B cell (primary cell): Measurements from ENCODE around the gene GIMAP8. TPM values are rescaled to one million over a fixed set of nuclear protein-coding genes. Genes with fewer than 3 reads are reported as not detected.
"Not testable (repeated sequence)": the region's sequence is repeated elsewhere in the genome, so short reads cannot be mapped to it uniquely, and the experiment has no call there.

Source experiments
- ATAC-seq: fragments of 200-7000 bp; cut with Tn5 transposase; one replicate; pipeline ENCODE4 v1.10.0; 2021; ENCODE audit warnings: low read depth, mild to moderate bottlenecking, moderate number of reproducible peaks, moderate library complexity
- CTCF ChIA-PET: fragments of 350-600 bp; sonication (Branson Sonifier 250); formaldehyde crosslinking; loops from one replicate; lab custom pipeline; 2021; ENCODE audit warnings: antibody characterized with exemption, inconsistent platforms; lab: Charles Lee
- POLR2A ChIA-PET: fragments of 350-600 bp; sonication (Branson Sonifier 250); formaldehyde crosslinking; loops from one replicate; lab custom pipeline; 2021; ENCODE audit warnings: antibody characterized with exemption; lab: Charles Lee
- DNase-seq: peaks from one replicate; pipeline ENCODE4 v3.0.0; 2013
- H2AFZ ChIP-seq: 2 replicates; pipeline ENCODE4 v1.6.1; 2012; ENCODE audit warnings: mild to moderate bottlenecking, low read depth, low read length; ENCODE audit not compliant: insufficient read depth, poor library complexity, severe bottlenecking
- H3K27ac ChIP-seq, 2 donors: 1 replicate in 1 of 2; 2 replicates in 1 of 2; pipeline ENCODE4 v1.5.1; 2012 to 2013; ENCODE audit warnings: low read length in 2 of 2, mild to moderate bottlenecking in 2 of 2, moderate library complexity in 1 of 2
- H3K27me3 ChIP-seq, 4 experiments: fragments of 200-600 bp in 1 of 4; sonication (generic) in 1 of 4; replicated peaks in 1 of 4; 1 replicate in 2 of 4; 2 replicates in 2 of 4; pipeline versions ENCODE4 v1.6.1 to v1.7.0; 2013 to 2016; ENCODE audit warnings: low read length in 3 of 4, mild to moderate bottlenecking in 2 of 4, mixed read lengths in 1 of 4, moderate library complexity in 1 of 4; ENCODE audit not compliant: insufficient read depth in 4 of 4, control insufficient read depth in 3 of 4; ENCODE audit errors: control extremely low read depth in 1 of 4
- H3K36me3 ChIP-seq, 2 experiments: replicated peaks in 1 of 2; 1 replicate in 1 of 2; 2 replicates in 1 of 2; pipeline versions ENCODE4 v1.6.1 to v1.7.1; 2013; ENCODE audit warnings: low read length in 1 of 2; ENCODE audit not compliant: insufficient read depth in 2 of 2, control insufficient read depth in 1 of 2; ENCODE audit errors: control extremely low read depth in 1 of 2, extremely low read depth in 1 of 2
- H3K4me1 ChIP-seq, 2 donors: fragments of 200-600 bp in 1 of 2; sonication (generic) in 1 of 2; 1 replicate in 1 of 2; 2 replicates in 1 of 2; pipeline versions ENCODE4 v1.5.1 to v1.6.1; 2013 to 2017; ENCODE audit warnings: low read length in 2 of 2; ENCODE audit not compliant: control insufficient read depth in 2 of 2, insufficient read depth in 2 of 2
- H3K4me2 ChIP-seq: replicated peaks from 2 replicates; pipeline ENCODE3; 2012; ENCODE audit warnings: mild to moderate bottlenecking, low read depth, low read length; ENCODE audit not compliant: poor library complexity, severe bottlenecking
- H3K4me3 ChIP-seq, 5 experiments: fragments of 200-600 bp in 1 of 5; sonication (generic) in 1 of 5; 1 replicate in 3 of 5; 2 replicates in 2 of 5; pipeline versions ENCODE4 v1.5.1 to v1.7.0; 2011 to 2016; ENCODE audit warnings: low read length in 4 of 5, mild to moderate bottlenecking in 4 of 5, low read depth in 2 of 5, control low read depth in 1 of 5, moderate library complexity in 1 of 5; ENCODE audit not compliant: insufficient read depth in 1 of 5; ENCODE audit errors: control extremely low read depth in 1 of 5, extremely low read depth in 1 of 5
- H3K79me2 ChIP-seq: fragments of 200-600 bp; sonication (generic); one replicate; pipeline ENCODE4 v1.6.0; 2016; ENCODE audit warnings: low read length; ENCODE audit not compliant: control insufficient read depth, insufficient read depth
- H3K9ac ChIP-seq: fragments of 200-600 bp; sonication (generic); 2 replicates; pipeline ENCODE4 v1.6.1; 2017; ENCODE audit warnings: mild to moderate bottlenecking, low read length, moderate library complexity
- H3K9me3 ChIP-seq, 3 donors: one replicate each; pipeline versions ENCODE4 v1.6.1 to v1.7.1; 2013; ENCODE audit warnings: low read length in 2 of 3; ENCODE audit not compliant: control insufficient read depth in 2 of 3, insufficient read depth in 1 of 3; ENCODE audit errors: control extremely low read depth in 1 of 3
- H4K20me1 ChIP-seq: 2 replicates; pipeline ENCODE4 v1.6.0; 2012; ENCODE audit warnings: mild to moderate bottlenecking, low read length; ENCODE audit not compliant: insufficient read depth, control insufficient read depth, poor library complexity, severe bottlenecking
- H3K27ac Mint-ChIP-seq: one replicate; pipeline ENCODE4 v1.8.0; 2021; ENCODE audit warnings: mixed read lengths
- H3K27me3 Mint-ChIP-seq: one replicate; pipeline ENCODE4 v1.8.0; 2021; ENCODE audit warnings: mixed read lengths
- H3K4me1 Mint-ChIP-seq: one replicate; pipeline ENCODE4 v1.8.0; 2021; ENCODE audit warnings: mixed read lengths
- H3K4me3 Mint-ChIP-seq: one replicate; pipeline ENCODE4 v1.8.0; 2021; ENCODE audit warnings: mixed read lengths
- H3K9me3 Mint-ChIP-seq: one replicate; pipeline ENCODE4 v1.8.0; 2022; ENCODE audit warnings: mixed read lengths; ENCODE audit not compliant: insufficient read depth
- CTCF ChIP-seq: fragments of 200-600 bp; IDR thresholded peaks from one replicate; pipeline ENCODE4 v1.8.0; 2022; ENCODE audit warnings: antibody characterized with exemption, mild to moderate bottlenecking
- EZH2 ChIP-seq: IDR thresholded peaks from 2 replicates; pipeline ENCODE4 v1.6.1; 2012; ENCODE audit warnings: borderline replicate concordance, low read depth, mild to moderate bottlenecking, moderate library complexity, low read length; ENCODE audit not compliant: insufficient read depth, poor library complexity, severe bottlenecking
- WGBS: methylation state at CpG from one replicate; pipeline ENCODE4 v1.1.5; 2013; ENCODE audit warnings: missing lambda C conversion rate; ENCODE audit not compliant: insufficient coverage; 5-methylcytosine and 5-hydroxymethylcytosine counted together
- intact Hi-C: fragments of 100-400 bp; cut with micrococcal nuclease; formaldehyde crosslinking; loops from one replicate; pipeline ENCODE4 v1.10.0; 2022
- polyA plus RNA-seq: library from polyadenylated mRNA; depleted of rRNA; stranded (reverse); fragments of >200 nt; gene quantifications from 2 replicates; pipeline ENCODE4 v1.2.3, GENCODE V29; 2012
- total RNA-seq, 2 donors: library from RNA; stranded (reverse); fragments of 120-200 nt in 1 of 2; gene quantifications; 1 replicate in 1 of 2; 2 replicates in 1 of 2; pipeline versions ENCODE4 v1.2.3 to v1.2.4, GENCODE V29; 2013 to 2022

GIMAP8 gene
- total and polyA plus RNA-seq, 2 donors (not counting 1 experiment from before 2014, with no cell fraction given) = 0.34 to 0.47 TPM

DNA sequence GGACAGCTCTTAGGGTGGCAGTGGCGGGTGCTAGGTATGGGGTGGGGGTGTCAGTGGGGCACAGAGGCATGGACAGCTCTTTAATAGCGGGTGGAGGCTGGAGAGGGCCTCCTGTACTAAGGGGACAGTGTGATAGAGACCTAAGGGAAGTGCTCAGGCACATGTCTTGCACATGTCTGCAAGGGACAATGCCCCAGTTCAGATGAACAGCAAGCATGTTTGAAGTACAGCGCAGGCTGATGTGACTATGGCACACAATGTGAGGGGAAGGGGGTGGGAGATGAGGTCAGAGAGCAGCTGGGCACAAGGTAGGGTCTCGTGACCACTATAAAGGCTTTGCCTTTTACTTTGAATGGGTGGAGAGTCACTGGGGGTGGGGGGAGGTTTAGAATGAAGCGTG is 3.5 kb downstream of the GIMAP8 start:
- DNase-seq (no peak), ATAC-seq (no peak)
- peaks cover 0 to 5% (median 0%) of the 10 kb centered on the region in 3 donors for H3K9me3 ChIP-seq
- Mint-ChIP-seq H3K4me3 (no peak overlapping the region), H3K27ac (no peak overlapping the region), H3K9me3 (peaks cover 2% of the 10 kb centered on the region), H3K4me1 (peaks cover 31% of the 10 kb centered on the region), H3K27me3 (peaks cover 30% of the 10 kb centered on the region)
- no peak for TF ChIP-seq CTCF
- TF ChIP-seq EZH2 = no peak
- POLR2A ChIA-PET = no interaction called here
- H3K79me2 ChIP-seq = no peaks in the 10 kb centered on the region
- H4K20me1 ChIP-seq = no peaks in the 10 kb centered on the region
- peaks cover 0 to 39% (median 6%) of the 10 kb centered on the region in 4 experiments for H3K27me3 ChIP-seq
- H3K4me3 ChIP-seq = no peak overlapping the region
- no peak overlapping the region for H2AFZ ChIP-seq
- WGBS = 92% methylated on average over 5 of the region's 5 CpGs
- CTCF ChIA-PET = no interaction called here
- H3K4me2 ChIP-seq = no peak overlapping the region
- no peak overlapping the region for H3K27ac ChIP-seq
- H3K36me3 ChIP-seq = no peaks in the 10 kb centered on the region
- peaks cover 27 to 28% of the 10 kb centered on the region in 2 donors for H3K4me1 ChIP-seq
- intact Hi-C loops = no loop called here
- H3K9ac ChIP-seq = no peak overlapping the region

DNA sequence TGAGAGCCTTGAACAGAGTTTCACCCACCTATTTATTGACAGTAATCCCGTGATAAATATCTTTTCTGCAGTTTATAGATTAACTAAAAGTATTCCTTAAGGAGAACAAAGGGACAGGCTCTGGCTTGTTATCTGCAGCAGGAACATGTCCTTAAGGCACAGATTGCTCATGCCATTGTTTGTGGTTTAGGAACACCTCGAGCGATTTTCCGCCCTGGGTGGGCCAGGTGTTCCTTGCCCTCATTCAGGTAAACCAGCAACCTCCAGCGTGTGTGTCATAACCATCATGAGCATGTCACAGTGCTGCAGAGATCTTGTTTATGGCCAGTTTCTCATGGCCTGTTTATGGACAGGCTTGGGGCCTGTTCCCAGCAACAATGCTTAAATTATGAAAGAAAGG is 6.6 kb downstream of the GIMAP8 start:
- H3K4me3 Mint-ChIP-seq, H3K9me3 ChIP-seq, H3K4me3 ChIP-seq, ATAC-seq, H3K27ac Mint-ChIP-seq, intact Hi-C loops, H3K79me2 ChIP-seq, H2AFZ ChIP-seq, DNase-seq, H3K4me1 ChIP-seq, POLR2A ChIA-PET, H3K9ac ChIP-seq, H3K4me1 Mint-ChIP-seq, H3K36me3 ChIP-seq, H4K20me1 ChIP-seq, H3K27ac ChIP-seq, H3K4me2 ChIP-seq: not testable (repeated sequence)
- 89% methylated on average over 4 of the region's 5 CpGs for WGBS
- H3K27me3 ChIP-seq = peaks cover 0 to 14% (median 0%) of the 10 kb centered on the region in 4 experiments
- CTCF ChIA-PET = interaction anchor here (1.9 kb wide), 1 partner anchor 8 kb away, joined by 5 read pairs; no protein-coding TSS in a partner anchor
- Mint-ChIP-seq H3K9me3 (peaks cover 11% of the 10 kb centered on the region), H3K27me3 (peaks cover 17% of the 10 kb centered on the region)
